Nucleus accumbens (tissue), 56 donors: ENCODE data around the gene SEPTIN6.

Experiments used
- DNase-seq, 56 donors: peaks; one replicate each; lab custom pipeline; 2025; lab: John Stamatoyannopoulos, UW

The SEPTIN6 gene

DNA sequence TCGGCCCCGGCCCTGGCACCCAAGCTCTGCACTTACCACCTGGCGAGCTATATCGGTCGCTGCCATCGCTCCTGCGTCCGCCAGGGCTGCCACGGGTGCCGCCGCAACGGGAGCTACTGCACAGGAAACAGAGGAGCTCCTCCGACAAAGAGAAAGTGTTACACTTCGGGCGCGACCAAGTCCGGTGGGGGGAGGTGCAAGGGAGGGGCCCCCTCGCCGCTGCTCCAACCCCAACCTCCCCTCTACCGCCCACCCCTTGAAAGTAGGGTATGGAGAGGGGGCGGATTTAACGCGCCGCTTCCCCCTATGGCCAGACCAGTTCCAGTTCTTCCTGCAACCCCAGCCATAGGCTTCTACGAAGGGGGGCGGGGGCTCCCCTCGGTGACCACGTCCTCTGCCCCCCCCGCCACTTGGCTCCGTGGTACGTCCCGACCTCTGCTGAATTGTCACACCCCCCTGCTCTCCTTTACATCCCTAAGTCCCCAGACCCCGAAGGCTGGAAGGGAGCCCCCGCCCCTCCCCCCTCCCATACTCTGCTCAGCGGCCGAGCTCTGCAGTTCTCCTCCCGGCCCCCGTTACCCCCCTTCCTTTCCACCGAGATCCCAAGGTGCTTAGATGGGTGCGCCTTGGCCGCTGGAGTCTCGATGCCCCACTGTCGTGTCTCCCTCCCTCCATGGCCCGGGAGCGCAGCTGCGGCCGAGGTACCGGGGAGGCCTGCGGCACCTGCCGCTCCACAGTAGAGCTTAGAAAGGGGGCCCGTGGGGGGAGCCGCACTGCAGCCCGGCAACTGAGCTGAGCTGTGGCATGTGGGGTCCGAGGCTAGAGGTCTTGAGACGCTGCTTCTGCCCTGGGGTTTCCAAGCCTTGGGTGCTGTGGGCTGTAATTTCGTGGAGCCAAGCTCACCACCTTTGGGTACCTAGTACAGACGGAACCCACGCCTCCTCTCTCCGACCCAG lies at the start of gene SEPTIN6:
SEPTIN6 (minus strand) TSS at position 129 of the 956 bp plus-strand sequence; CDS start at position 66, 63 bp downstream.
- peak in 42 of 56 donors; percentile 0 to 61 (median 16) for DNase-seq

DNA sequence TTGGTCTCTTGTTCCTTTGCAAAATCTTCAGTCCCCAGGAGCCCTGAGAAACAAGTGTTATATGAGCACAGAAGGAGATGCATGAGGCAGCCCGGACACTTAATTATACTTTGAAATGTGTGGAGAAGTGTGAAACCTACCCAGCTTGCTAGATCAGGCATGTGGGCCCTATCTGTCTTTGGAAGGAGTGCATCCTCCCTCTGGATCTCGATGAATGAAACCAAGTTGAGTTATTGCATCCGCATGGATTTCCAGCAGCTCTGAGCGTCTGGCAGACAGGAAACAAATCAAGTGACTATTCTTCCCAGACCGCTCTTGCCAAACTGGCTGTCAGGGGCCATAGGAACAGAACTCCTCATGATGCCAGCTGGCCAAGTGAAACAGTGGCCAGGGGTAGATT lies 45.8 kb upstream of the SEPTIN6 start:
- no peak for DNase-seq

DNA sequence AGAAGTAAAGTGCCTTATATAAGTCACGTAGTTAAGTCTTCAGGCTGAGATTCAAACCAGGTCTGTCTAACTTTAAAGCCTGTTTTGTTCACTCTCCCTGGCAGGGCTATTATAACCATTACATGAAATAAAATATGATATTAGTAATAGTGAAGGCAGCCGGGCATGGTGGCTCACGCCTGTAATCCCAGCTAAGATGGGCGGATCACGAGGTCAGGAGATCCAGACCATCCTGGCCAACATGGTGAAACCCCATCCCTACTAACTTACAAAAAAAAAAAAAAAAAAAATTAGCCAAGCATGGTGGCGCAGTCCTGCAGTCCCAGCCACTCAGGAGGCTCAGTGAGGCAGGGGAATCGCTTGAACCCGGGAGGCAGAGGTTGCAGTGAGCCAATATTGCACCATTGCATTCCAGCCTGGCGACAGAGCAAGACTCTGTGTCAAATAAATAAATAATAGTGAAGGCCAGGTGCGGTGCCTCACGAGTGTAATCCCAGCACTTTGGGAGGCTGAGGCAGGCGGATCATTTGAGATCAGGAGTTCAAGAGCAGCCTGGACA lies 43.3 kb upstream of the SEPTIN6 start:
- DNase-seq: no peak

DNA sequence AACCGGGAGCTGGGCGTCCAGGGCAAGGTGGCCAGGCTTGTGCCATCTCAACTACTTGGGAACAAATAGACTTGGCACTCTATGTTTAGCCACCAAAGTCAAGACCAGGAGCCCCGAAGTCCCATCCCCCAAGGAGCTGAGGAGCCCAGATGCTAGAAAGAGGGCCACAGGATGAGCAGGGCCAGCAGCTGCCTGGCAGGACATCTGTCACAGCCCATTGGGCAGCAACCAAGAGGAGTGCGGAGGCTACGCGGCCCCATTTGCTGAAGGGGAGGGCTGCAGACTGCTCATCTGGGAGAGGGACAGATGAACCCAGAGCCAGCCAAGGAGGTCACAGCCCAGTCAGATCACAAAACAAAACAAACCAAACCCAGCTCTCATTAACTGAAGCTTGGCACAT lies 42.5 kb upstream of the SEPTIN6 start:
- peak in 1 of 56 donors; percentile 0 for DNase-seq

DNA sequence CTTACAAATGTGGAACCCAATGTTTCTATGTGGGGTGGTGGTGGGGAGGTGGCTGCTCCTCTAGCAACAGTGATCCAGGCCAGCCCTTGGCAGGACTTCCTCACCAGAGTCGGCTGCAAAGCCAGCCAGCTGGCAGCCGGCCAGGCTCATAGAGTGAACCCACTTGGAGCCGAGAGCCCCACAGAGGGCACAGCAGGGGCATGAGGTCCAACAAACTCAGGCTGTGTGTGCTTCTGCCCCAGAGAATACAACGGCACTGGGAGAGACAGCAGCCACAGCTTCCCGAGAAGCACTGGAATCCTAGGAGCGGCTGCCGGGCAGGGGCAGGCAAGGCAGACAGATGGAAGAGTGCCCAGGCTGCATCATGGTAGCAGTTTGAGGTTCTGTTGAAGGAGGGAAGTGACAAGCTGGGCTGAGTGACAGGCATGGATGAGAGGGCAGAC lies 42.0 kb upstream of the SEPTIN6 start:
- peak in 40 of 56 donors; percentile 1 to 76 (median 22) for DNase-seq

DNA sequence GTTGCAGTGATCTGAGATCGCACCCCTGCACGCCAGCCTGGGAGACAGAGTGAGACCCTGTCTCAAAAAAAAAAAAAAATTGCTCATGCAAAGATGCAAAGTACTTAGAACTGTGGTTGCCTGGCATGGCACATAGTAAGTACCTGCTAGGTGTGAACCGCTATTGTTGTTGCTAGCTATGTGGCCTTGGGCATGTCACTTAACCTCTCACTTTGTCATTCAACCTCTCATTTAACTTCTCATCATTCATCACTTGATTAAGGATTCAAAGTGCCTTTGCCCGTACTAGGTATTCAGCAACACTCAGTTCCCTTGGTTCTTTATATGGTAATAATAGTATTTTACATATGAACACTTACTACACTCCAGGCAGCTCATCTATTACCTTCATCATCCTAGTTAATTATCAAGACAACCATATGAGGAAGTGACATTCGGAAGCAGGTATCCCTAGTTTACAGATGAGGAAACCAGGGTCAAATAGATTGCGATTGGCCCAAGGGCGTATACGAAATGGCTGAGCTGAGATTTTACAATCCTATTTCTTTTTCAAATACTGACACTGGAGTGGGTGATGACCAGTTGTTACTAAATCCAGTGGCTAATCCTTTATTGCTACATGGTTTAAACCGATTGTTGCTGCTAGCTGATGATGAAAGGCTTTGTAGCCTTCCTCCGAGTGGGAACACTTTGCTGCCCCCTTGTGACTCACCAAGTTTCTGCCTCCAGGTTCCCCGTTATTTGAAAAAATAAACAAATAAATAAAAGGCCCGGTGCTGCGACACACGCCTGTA lies 36.6 kb upstream of the SEPTIN6 start:
- DNase-seq: peak in 17 of 56 donors; percentile 0 to 50 (median 1)

DNA sequence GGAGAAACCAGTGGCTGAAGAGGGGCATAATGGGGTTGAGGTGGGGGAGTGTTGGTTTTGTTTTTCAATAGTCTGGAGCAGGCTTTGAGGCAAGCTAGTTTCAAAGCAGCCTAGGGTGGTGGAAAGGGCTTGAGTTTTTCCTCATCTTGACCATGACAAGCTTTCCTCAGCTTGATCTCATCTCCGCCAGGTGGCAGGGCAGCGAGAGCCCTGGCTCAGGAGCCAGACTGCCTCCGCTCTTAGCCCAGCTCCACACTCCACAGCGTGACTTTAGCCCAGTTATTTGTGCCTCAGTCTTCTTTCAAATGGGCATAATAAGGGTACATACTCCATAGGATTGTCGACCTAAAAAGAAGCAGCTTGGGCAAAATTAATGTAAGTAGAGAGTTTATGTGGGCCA lies 35.5 kb upstream of the SEPTIN6 start:
- no peak for DNase-seq

DNA sequence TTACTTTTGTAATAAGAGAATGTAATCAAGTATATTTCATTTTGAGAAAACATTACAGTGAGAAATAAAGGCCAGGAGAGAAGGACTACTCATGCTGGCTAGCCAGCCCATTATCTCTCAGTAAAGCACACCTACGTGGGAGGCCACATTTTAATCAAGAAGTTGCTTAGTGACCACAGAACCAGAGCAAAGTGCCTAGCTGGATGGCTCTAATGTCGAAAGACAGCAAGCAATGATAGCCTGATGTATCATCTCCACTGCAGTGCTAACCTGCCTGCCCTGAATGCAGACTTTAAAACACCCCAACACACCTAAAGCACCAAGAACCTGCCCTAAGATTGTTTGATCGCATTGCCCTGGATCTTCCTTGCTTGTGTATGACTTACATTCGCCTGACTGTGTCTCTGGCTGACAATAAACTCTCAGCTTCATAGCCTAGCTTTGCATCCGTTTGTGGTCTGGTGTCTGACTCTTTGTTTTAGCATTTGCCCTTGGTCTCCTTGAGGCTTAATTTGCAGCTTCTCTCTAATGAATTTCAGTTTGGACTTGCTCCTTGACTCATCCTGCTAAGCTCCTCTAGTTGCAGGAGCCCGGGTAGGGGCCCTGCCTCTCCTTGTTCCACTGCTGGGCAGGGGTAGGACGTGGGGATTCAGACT lies 34.1 kb upstream of the SEPTIN6 start:
- DNase-seq: no peak

DNA sequence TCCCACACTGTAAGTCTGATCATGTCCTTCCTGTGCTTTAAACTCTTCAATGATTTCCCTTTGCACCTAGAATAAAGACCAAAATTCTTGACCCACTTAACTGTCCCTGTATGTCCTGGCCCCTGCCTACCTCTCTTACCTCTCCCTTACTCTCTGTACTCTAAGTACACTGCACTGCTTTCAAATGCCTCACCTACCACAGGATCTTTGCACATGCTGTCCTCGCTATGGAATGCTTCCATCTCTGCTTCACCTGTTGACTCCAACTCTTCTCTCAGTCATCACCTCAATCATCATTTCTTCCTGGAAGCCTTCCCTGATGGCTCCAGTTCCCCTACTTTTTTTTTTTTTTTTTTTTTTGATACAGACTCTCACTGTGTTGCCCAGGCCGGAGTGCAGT lies 29.0 kb upstream of the SEPTIN6 start:
- no peak for DNase-seq

DNA sequence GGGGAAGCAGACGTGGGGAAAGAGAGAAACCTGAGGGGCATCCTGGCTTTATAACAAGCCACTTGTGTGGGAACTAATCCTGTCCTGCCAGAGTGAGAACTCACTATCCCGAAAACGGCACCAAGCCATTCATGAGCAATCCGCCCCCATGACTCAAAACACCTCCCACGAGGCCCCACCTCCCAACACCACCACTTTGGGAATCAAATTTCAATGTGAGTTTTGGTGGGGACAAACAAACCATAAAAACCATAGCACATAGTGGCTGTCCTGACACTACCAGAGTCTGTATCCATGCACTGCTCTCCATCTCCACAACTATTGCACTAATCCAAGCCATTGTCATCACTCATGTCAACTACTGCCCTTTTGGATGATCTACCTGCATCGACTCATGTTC lies 28.5 kb upstream of the SEPTIN6 start:
- DNase-seq: no peak

DNA sequence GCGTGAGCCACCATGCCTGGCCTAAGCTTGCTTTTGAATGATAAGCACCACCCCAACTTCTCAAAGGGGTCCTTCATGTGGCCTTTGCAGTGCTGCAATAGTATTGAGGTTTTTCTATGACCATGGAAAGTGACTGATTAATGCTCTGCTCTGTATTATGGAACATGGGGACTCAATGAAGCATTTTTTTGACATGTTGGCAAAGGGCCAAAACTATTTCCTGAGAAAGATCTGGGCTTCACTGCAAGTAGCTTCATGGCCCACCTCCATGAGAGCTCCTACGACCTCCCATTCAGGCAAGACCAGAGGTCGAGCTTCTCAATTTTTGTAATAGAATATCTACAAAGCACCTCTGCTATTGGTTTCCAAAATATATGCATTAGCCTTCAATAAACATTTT lies 16.7 kb upstream of the SEPTIN6 start:
- no peak for DNase-seq

DNA sequence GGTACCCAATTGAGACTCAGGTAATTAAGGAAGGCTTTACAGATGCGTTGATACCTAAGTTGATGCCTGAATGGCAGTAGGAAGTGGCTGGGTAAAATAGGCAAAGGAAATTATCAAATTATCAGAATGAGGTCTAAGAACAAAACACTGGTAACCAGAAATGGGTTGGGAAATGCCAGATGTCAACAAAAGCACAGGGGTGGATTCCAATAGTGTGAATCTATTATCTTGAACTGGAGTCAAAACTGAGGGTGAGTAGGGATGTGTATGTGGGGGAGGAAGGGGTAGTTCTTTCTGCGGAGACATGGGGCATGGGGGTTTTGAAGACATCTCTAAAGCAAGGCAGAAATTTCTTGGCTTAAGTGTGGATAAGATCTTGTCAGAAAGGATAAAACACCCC lies 16.0 kb upstream of the SEPTIN6 start:
- DNase-seq: no peak

DNA sequence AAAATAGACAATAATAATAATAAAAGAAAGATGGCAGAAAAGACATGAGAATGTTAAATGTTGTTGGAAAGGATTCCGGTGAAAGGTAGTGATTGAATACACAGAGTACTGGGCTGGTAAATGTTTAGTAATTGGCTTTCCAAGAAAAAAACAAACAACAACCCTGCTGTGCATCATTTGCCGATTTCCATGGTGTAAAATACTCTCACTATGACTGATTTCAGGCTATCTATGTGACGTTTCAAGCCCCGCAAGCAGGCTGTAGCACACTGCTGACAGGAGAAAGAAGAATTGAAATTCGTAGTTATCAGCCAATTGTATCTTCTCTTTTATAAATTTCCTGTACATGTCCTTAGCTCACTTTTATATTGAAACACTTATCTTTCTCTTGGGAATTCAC lies 13.6 kb upstream of the SEPTIN6 start:
- no peak for DNase-seq

DNA sequence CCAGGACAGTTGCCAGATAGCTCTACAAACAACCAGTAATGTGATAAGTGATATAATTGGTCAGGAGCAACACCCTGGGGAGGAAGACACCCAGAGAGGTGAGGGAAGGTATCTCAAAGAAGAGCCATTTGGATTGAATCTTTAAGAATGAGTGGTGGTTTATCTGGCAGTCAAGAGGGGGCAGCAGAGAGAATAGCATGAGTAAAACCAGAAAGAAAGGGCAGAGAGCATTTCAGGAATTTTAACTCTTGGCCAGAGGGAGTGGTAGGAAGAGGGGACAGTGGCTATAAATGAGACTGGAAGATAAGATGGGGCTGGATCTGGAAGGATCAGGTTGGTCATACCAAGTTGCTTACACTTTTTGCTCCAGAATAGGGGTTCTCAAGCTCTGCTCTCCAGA lies 5.9 kb upstream of the SEPTIN6 start:
- DNase-seq: peak in 1 of 56 donors; percentile 0

DNA sequence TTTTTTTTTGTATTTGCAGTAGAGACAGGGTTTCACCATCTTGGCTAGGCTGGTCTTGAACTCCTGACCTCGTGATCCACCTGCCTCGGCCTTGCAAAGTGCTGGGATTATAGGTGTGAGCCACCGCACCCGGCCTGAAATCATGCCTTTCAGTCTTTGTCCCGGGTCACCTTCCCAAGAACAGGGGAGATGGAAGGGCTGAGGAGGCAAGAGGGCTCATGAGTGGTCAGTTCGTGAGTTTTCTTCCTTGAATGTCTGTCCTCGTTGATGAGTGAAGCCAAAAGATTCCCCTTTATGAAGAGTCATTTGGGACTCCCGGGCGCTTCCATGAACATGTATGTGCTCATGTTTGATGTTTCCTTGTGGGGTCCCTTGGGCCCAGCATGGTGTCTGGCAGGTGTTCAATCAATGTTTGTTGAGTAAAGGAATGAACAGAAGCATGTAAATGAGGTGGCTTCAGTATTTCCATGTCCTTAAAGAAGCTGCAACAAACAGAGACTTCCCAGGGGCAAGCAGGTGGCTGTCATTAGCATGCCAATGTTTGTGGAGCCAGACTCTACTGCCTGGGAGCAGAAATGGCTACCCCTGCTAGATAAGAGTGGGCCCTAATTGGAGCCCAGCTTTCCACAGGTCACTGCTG lies 3.4 kb upstream of the SEPTIN6 start:
- no peak for DNase-seq

DNA sequence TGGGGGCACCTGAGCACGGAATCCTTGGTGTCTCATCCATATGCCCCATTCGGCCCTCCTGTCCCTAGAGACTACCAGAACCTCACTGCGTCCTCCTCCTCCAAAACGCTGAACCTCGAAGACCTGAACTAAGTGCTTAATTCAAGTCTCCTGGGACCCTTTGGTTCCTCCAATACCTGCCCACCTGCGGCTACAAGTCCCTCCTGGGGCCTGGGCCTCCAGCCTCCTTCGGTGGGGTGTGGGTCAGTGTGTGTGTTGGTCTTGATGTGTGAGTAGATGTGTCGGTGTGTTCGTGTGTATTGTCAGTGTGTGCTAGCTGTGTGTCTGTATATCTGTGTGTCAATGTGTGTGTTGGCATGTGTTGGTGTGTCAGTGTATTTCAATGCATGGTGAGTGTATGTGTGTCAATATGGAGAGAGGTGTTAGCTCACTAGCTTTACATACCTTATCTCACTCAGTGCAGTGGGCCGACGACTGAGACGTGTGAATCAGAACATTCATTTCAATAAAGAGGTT lies 2.6 kb upstream of the SEPTIN6 start:
- DNase-seq: no peak

DNA sequence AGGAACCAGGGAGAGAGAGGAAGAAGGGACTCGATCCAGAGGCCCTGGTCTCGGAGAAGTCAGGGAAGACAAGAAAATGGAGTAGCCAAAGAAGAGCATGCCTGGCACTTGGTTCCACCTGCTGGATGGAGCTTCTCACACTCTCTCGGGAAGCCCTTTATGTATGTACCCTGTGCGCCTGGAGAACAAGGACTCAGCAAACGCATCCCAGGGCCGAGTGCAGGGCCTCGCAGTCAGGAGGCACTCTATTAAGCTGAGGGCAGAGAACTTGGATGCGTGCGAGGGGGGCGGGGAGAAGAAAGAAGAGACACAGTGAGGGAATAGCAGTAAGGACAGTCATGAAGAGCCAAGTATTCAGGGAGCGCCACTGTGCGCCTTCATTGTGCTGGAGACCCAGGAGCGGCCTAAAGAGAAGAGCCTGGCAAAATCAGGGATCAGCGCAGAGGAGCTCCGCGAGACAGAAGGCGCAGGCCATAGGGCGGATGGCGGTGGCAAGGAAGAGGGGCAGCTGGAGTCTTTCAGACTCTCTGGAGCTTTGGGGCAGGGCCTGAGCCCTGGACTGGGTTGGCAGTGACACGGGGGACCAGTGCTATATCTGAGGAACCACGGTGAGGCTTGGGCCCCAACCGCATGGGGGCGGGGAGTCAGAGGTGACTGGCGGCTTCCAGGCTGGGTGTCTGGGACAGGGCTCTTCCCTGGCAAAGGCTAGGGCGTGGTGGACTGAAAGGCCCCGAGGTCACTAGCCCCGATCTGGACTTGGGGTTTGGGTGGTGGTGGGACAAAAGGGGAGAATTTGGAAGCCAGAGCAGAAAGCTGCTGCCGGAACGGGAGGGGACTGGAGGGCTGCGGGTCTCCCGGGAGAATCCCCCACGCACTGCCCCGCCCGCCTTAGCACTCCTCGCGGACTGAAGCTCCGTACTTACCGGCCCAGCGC lies 1.9 kb upstream of the SEPTIN6 start:
- DNase-seq: no peak

DNA sequence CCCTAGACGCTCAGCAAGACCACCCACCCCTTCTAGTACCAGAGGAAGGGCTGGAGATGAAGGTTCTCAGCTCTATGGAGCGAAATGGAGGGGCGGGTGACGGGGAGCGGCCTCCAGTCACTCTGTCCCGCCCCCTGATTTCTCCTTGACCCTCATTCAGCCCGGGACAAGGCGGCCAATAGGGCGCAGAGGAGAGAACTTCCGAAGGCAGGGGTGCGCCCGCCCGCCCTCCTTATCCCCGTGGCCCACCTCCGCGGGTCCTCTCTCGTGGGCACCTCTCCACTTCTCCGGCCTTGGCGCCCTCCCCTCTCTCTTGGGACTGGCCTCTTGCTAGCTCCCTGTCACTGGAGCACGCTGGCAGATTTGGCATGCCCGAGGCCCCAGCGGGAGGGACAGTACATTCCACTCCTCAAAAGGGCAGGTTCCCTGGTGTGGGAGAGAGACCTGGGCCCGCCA lies 1.1 kb upstream of the SEPTIN6 start:
- DNase-seq: no peak
